GM12878 (cell line): ENCODE results near the gene TAF6. TPM values are rescaled to one million over a fixed set of nuclear protein-coding genes. Genes with fewer than 3 reads are reported as not detected.

Experiments
- ATAC-seq: fragments of 200-7000 bp; cut with Tn5 transposase; 3 replicates; pipeline ENCODE4 v1.9.1; 2020; ENCODE audit warnings: mild to moderate bottlenecking, moderate library complexity
- BruUV-seq: library from RNA; stranded (reverse); fragments of 400-500 nt; replicated peaks from 2 replicates; lab custom pipeline; 2021; lab: Mats Ljungman, UMichigan
- CTCF ChIA-PET: fragments of 300-600 bp; sonication (Branson Sonifier 250); formaldehyde crosslinking; extraction: SDS; loops from one replicate; lab custom pipeline; 2021; ENCODE audit warnings: inconsistent platforms; lab: Yijun Ruan, JAX
- POLR2A ChIA-PET: fragments of 350-600 bp; formaldehyde crosslinking; extraction: SDS; loops from one replicate; lab custom pipeline; 2021; ENCODE audit warnings: inconsistent platforms; lab: Charles Lee
- RAD21 ChIA-PET: fragments of 300-600 bp; sonication (Branson Sonifier 250); formaldehyde crosslinking; loops from one replicate; lab custom pipeline; 2023; ENCODE audit warnings: antibody characterized with exemption; ENCODE audit not compliant: unreplicated experiment; lab: Charles Lee
- SMC1A ChIA-PET: fragments of 300-600 bp; sonication (Branson Sonifier 250); formaldehyde crosslinking; loops from one replicate; lab custom pipeline; 2023; ENCODE audit not compliant: unreplicated experiment, uncharacterized antibody; lab: Charles Lee
- DNase-seq: peaks from one replicate; pipeline ENCODE4 v3.0.0-alpha.2; 2011; ENCODE audit warnings: low read depth, low spot score
- FAIRE-seq: peaks from 3 replicates; lab custom pipeline; 2011; peaks lifted over from hg19 to GRCh38; lab: Jason Lieb, UNC
- H2AFZ ChIP-seq: 2 replicates; pipeline ENCODE4 v1.6.0; 2011; ENCODE audit warnings: low read depth, low read length, control low read depth; ENCODE audit not compliant: control insufficient read depth
- H3K27ac ChIP-seq: 2 replicates; pipeline ENCODE4 v1.5.1; 2011; ENCODE audit warnings: control low read depth; ENCODE audit not compliant: control insufficient read depth, insufficient read depth
- H3K27me3 ChIP-seq, 2 experiments: replicated peaks in 1 of 2; 2 replicates each; pipeline versions ENCODE4 v1.6.0 to v1.6.1; 2011; ENCODE audit warnings: low read length in 1 of 2; ENCODE audit not compliant: control insufficient read depth in 2 of 2, insufficient read depth in 2 of 2
- H3K36me3 ChIP-seq, 2 experiments: 2 replicates each; pipeline ENCODE4 v1.5.1; 2011; ENCODE audit warnings: low read length in 1 of 2; ENCODE audit not compliant: control insufficient read depth in 2 of 2, insufficient read depth in 2 of 2
- H3K4me1 ChIP-seq: 2 replicates; pipeline ENCODE4 v1.6.1; 2011; ENCODE audit warnings: mild to moderate bottlenecking, low read length, moderate library complexity, mixed read lengths; ENCODE audit not compliant: control insufficient read depth, insufficient read depth
- H3K4me2 ChIP-seq: 2 replicates; pipeline ENCODE4 v1.6.0; 2011; ENCODE audit warnings: control low read depth; ENCODE audit not compliant: control insufficient read depth, insufficient read depth
- H3K4me3 ChIP-seq: fragments of 200-600 bp; sonication (generic); 2 replicates; pipeline ENCODE4 v1.5.1; 2016
- H3K79me2 ChIP-seq: 2 replicates; pipeline ENCODE4 v1.6.0; 2011; ENCODE audit warnings: low read length; ENCODE audit not compliant: control insufficient read depth, insufficient read depth
- H3K9ac ChIP-seq: 2 replicates; pipeline ENCODE4 v1.8.0; 2011; ENCODE audit warnings: low read length, control low read depth, mixed read lengths; ENCODE audit not compliant: control insufficient read depth, insufficient read depth
- H3K9me3 ChIP-seq: replicated peaks from 3 replicates; pipeline ENCODE4 v1.5.1; 2011; ENCODE audit warnings: mild to moderate bottlenecking, low read length; ENCODE audit not compliant: control insufficient read depth, insufficient read depth
- H4K20me1 ChIP-seq: 2 replicates; pipeline ENCODE4 v1.6.0; 2011; ENCODE audit not compliant: control insufficient read depth, insufficient read depth
- CREM ChIP-seq: IDR thresholded peaks from 2 replicates; pipeline ENCODE4 v1.6.1; 2014; ENCODE audit warnings: antibody characterized with exemption, low read depth
- E2F8 ChIP-seq: fragments of 450-650 bp; IDR thresholded peaks from 2 replicates; pipeline ENCODE4 v1.6.1; 2018; ENCODE audit warnings: mild to moderate bottlenecking, low read depth, moderate library complexity; ENCODE audit not compliant: partially characterized antibody
- EP300 ChIP-seq, 2 experiments: fragments of 150-350 bp in 1 of 2; IDR thresholded peaks; 2 replicates each; pipeline ENCODE4 v1.6.1; 2011 to 2012; ENCODE audit warnings: low read depth in 2 of 2, low read length in 2 of 2, borderline replicate concordance in 1 of 2, improper control_type of control experiment in 1 of 2, inconsistent platforms in 1 of 2; ENCODE audit not compliant: control insufficient read depth in 1 of 2
- HDGF ChIP-seq: fragments of 450-650 bp; IDR thresholded peaks from 2 replicates; pipeline ENCODE4 v1.6.1; 2016; ENCODE audit warnings: antibody characterized with exemption
- MXI1 ChIP-seq: fragments of 150-350 bp; IDR thresholded peaks from 2 replicates; pipeline ENCODE4 v1.6.1; 2011; ENCODE audit warnings: low read depth, mild to moderate bottlenecking, inconsistent platforms, low read length, improper control_type of control experiment
- NBN ChIP-seq: fragments of 450-650 bp; IDR thresholded peaks from 2 replicates; pipeline ENCODE4 v1.6.1; 2016
- PAX8 ChIP-seq: fragments of 450-650 bp; IDR thresholded peaks from 2 replicates; pipeline ENCODE4 v1.6.1; 2017; ENCODE audit warnings: mild to moderate bottlenecking, moderate library complexity
- POLR2AphosphoS5 ChIP-seq: IDR thresholded peaks from 2 replicates; pipeline ENCODE4 v1.6.1; 2011; ENCODE audit warnings: mild to moderate bottlenecking, low read length, inconsistent platforms
- POU2F2 ChIP-seq: IDR thresholded peaks from 3 replicates; pipeline ENCODE4 v1.6.1; 2011; ENCODE audit warnings: low read depth, mild to moderate bottlenecking, low read length, borderline replicate concordance
- ZBED1 ChIP-seq: IDR thresholded peaks from 2 replicates; pipeline ENCODE4 v1.6.1; 2016; ENCODE audit warnings: borderline replicate concordance
- ZNF384 ChIP-seq: IDR thresholded peaks from 2 replicates; pipeline ENCODE4 v1.6.1; 2012; ENCODE audit warnings: low read depth, mild to moderate bottlenecking, low read length, improper control_type of control experiment, borderline replicate concordance
- WGBS: methylation state at CpG from one replicate; pipeline ENCODE4 v1.1.6; 2016; ENCODE audit warnings: low lambda C conversion rate; ENCODE audit not compliant: insufficient replicate concordance, insufficient coverage; ENCODE audit errors: missing lambda C conversion rate; 5-methylcytosine and 5-hydroxymethylcytosine counted together
- in situ Hi-C: fragments of 300-500 bp; cut with MboI; formaldehyde crosslinking; loops from 9 replicates; pipeline ENCODE4 v1.14.3; 2018; ENCODE audit warnings: mixed read lengths
- intact Hi-C: fragments of 100-400 bp; cut with micrococcal nuclease; formaldehyde crosslinking; loops from one replicate; pipeline ENCODE4 v1.14.2; 2022; ENCODE audit not compliant: unreplicated experiment
- polyA plus RNA-seq, 11 experiments: library from polyadenylated mRNA; depleted of rRNA in 4 of 11; unstranded in 6 of 11; stranded (reverse) in 5 of 11; fragments of >200 nt; fragmentation: Nextera tagmentation in 4 of 11; fragmentation: Illumina TruSeq in 1 of 11; extraction: Ambion mirVana in 4 of 11; extraction: Trizol in 1 of 11; gene quantifications; 1 replicate in 1 of 11; 2 replicates in 10 of 11; pipeline versions ENCODE4 v1.2.1 to v1.2.3, GENCODE V29; 2011 to 2016; ENCODE audit warnings: inconsistent platforms in 2 of 11, missing spikeins in 2 of 11, low read depth in 1 of 11
- total RNA-seq, 4 experiments: library from RNA; depleted of rRNA in 3 of 4; stranded (reverse); fragments of >200 nt in 3 of 4; fragmentation: Illumina TruSeq in 1 of 4; extraction: Trizol in 1 of 4; gene quantifications; 2 replicates each; pipeline versions ENCODE4 v1.2.1 to v1.2.3, GENCODE V29; 2013 to 2021
- TF ChIP-seq, protein P1 (sequence below): IDR thresholded peaks from 2 replicates; pipeline ENCODE4 v1.6.1; 2012; ENCODE audit warnings: low read depth, low read length, improper control_type of control experiment
- TF ChIP-seq, protein P2 (sequence below): fragments of 450-650 bp; IDR thresholded peaks from 2 replicates; pipeline ENCODE4 v1.6.1; 2016; ENCODE audit warnings: mild to moderate bottlenecking, moderate library complexity, borderline replicate concordance

The TAF6 gene
- total and polyA plus RNA-seq, 10 of the 15 experiments (the other 5 are each of a cell fraction or from before 2014, with no cell fraction given), result 0.27 to 42.6 (median 17.0) TPM

DNA sequence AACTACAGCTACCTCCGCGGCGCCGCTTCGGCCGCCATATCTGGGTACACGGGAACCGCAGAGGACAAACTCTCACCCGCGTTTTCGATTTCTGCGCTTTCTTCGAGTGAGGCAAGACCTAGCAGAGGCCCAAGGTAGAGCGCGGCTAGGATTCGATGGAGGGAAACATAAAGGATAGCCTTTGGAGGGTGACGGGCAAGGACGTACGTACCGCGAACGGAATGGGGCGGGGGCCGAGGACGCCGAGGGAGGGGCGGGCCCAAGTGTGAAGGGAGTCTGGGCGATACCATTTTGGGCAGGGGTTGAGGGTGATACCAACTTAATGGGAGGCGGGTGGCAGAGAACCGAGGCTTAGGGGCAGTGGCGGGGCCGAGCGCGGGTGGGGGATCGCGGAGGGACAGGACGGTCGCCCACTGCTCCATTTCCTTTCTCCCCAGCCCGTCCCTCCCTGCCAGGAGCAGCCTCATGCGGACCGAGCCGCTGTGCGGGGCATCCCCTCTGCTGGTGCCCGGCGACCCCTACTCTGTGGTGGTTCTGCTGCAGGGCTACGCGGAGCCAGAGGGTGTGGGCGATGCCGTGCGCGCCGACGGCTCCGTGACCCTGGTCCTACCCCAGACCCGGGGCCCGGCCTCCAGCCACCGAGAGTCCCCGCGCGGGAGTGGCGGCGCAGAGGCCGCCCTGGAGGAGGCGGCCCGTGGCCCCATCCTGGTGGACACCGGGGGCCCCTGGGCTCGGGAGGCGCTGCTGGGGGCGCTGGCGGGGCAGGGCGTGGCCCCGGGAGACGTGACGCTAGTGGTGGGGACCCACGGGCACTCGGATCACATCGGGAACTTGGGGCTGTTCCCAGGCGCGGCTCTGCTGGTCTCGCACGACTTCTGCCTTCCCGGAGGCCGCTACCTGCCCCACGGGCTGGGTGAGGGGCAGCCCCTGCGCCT lies 8.0 kb upstream of the TAF6 start, which contains the start of gene MBLAC1:
TSS of gene MBLAC1 (plus strand) at position 37 of the 935 bp plus-strand sequence. CDS start at position 466, 429 bp downstream.
- in situ Hi-C loops, result no loop called here
- peak within 1 kb of the TSS; percentile 99 for H3K27ac ChIP-seq
- POLR2A ChIA-PET, result interaction anchor here (0.5 to 2.3 kb wide), 6 partner anchors 26 to 302 kb away, joined by 3 to 18 read pairs (median 4); partner anchors contain the start of genes AP4M1, COPS6, MCM7 and MEPCE
- peaks cover 17% of the 10 kb centered on the region for H3K4me1 ChIP-seq
- H4K20me1 ChIP-seq, result no peaks in the 10 kb centered on the region
- peaks cover 13% of the 10 kb centered on the region for H3K79me2 ChIP-seq
- peak within 1 kb of the TSS; percentile 81 for H3K4me2 ChIP-seq
- DNase-seq, result peak; percentile 68
- RAD21 ChIA-PET, result interaction anchor here (0.6 to 4.3 kb wide), 5 partner anchors 26 to 212 kb away, joined by 3 to 24 read pairs (median 5); partner anchors contain the start of genes AP4M1 and MCM7
- H3K36me3 ChIP-seq, result no peaks in the 10 kb centered on the region; a peak in 1 of 4 replicates
- no peaks in the 10 kb centered on the region for H3K9me3 ChIP-seq
- H3K27me3 ChIP-seq, result no peaks in the 10 kb centered on the region
- peak; percentile 84 for ATAC-seq
- intact Hi-C loops, result loop anchor here (1.0 to 5.0 kb wide), 4 partner anchors 26 to 150 kb away; partner anchors contain the start of genes AP4M1, AZGP1 and MCM7
- peak within 1 kb of the TSS; percentile 87 for H3K9ac ChIP-seq
- FAIRE-seq, result no peak
- SMC1A ChIA-PET, result interaction anchor here (1.1 to 2.0 kb wide), 3 partner anchors 11 to 208 kb away, joined by 3 to 12 read pairs (median 3); partner anchors contain the start of gene TRIM4
- CTCF ChIA-PET, result interaction anchor here (0.7 to 7.9 kb wide), 7 partner anchors 11 to 218 kb away, joined by 3 to 107 read pairs (median 6); partner anchors contain the start of gene PVRIG
- H2AFZ ChIP-seq, result peak within 1 kb of the TSS; percentile 98
- peak within 1 kb of the TSS; percentile 75 for H3K4me3 ChIP-seq
- BruUV-seq, result no TSS peak
- under 1% methylated on average over 74 of the region's 85 CpGs for WGBS
- TF ChIP-seq E2F8, result peak; percentile 43
- TF ChIP-seq, protein P1, sequence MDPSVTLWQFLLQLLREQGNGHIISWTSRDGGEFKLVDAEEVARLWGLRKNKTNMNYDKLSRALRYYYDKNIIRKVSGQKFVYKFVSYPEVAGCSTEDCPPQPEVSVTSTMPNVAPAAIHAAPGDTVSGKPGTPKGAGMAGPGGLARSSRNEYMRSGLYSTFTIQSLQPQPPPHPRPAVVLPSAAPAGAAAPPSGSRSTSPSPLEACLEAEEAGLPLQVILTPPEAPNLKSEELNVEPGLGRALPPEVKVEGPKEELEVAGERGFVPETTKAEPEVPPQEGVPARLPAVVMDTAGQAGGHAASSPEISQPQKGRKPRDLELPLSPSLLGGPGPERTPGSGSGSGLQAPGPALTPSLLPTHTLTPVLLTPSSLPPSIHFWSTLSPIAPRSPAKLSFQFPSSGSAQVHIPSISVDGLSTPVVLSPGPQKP, result no peak
- TF ChIP-seq PAX8, result no peak
- TF ChIP-seq MXI1, result 0 out of 2 replicates have a peak, but pooled peaks have one; percentile 25
- TF ChIP-seq ZBED1, result peak; percentile 76; the same call in 1 of the 2 replicates
- TF ChIP-seq, protein P2, sequence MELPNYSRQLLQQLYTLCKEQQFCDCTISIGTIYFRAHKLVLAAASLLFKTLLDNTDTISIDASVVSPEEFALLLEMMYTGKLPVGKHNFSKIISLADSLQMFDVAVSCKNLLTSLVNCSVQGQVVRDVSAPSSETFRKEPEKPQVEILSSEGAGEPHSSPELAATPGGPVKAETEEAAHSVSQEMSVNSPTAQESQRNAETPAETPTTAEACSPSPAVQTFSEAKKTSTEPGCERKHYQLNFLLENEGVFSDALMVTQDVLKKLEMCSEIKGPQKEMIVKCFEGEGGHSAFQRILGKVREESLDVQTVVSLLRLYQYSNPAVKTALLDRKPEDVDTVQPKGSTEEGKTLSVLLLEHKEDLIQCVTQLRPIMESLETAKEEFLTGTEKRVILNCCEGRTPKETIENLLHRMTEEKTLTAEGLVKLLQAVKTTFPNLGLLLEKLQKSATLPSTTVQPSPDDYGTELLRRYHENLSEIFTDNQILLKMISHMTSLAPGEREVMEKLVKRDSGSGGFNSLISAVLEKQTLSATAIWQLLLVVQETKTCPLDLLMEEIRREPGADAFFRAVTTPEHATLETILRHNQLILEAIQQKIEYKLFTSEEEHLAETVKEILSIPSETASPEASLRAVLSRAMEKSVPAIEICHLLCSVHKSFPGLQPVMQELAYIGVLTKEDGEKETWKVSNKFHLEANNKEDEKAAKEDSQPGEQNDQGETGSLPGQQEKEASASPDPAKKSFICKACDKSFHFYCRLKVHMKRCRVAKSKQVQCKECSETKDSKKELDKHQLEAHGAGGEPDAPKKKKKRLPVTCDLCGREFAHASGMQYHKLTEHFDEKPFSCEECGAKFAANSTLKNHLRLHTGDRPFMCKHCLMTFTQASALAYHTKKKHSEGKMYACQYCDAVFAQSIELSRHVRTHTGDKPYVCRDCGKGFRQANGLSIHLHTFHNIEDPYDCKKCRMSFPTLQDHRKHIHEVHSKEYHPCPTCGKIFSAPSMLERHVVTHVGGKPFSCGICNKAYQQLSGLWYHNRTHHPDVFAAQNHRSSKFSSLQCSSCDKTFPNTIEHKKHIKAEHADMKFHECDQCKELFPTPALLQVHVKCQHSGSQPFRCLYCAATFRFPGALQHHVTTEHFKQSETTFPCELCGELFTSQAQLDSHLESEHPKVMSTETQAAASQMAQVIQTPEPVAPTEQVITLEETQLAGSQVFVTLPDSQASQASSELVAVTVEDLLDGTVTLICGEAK, result peak; percentile 55; the same call in 1 of the 2 replicates
- peak; percentile 25; the same call in 1 of the 2 replicates for TF ChIP-seq CREM
- peak; percentile 91 for TF ChIP-seq POLR2AphosphoS5
- TF ChIP-seq POU2F2, result peak; percentile 25; the same call in 1 of the 3 replicates
- TF ChIP-seq EP300 (IDR thresholded peaks at IDR 0.05; ENCODE audit: borderline replicate concordance in 1 of 2, control insufficient read depth in 1 of 2, low read depth in 2 of 2, low read length in 2 of 2), result no peak; a peak in 1 of 4 replicates
- peak; percentile 82 for TF ChIP-seq HDGF
- TF ChIP-seq NBN, result peak; percentile 86
- no peak for TF ChIP-seq ZNF384
